Measurements from ENCODE around the gene E2F1.

- TF ChIP-seq GATA2 (IDR thresholded peaks at IDR 0.05; ENCODE audit: insufficient read depth, insufficient read length, low read depth, low read length), result no peak
- TF ChIP-seq CTCF (IDR thresholded peaks at IDR 0.05; ENCODE audit: extremely low read depth in 1 of 2, insufficient read depth in 1 of 2, low read depth in 1 of 2, low read length in 2 of 2), result no peak
- TF ChIP-seq EZH2 (IDR thresholded peaks at IDR 0.05; ENCODE audit: borderline replicate concordance, low read depth, low read length, severe bottlenecking), result no peak
- no peak for TF ChIP-seq POLR2A (IDR thresholded peaks at IDR 0.05; ENCODE audit: low read depth, low read length)
- no peak for TF ChIP-seq POLR2AphosphoS5 (IDR thresholded peaks at IDR 0.05; ENCODE audit: insufficient read depth, low read depth, low read length)
Measured at GRCh38 chr20:33689493-33689892, 3.3 kb upstream of the E2F1 start.
